ENCODE data around the gene COL5A1.
"Not testable (repeated sequence)": the region's sequence is repeated elsewhere in the genome, so short reads cannot be mapped to it uniquely, and the experiment has no call there.

COL5A1 gene

GRCh38 chr9:134658378-134658955 is 16.9 kb downstream of the COL5A1 start:
- Histone ChIP-seq H3K9me3 (ENCODE audit: control insufficient read depth, low read length) (no peaks in the 10 kb centered on the region), H3K36me3 (ENCODE audit: control insufficient read depth, insufficient read depth, low read length) (no peaks in the 10 kb centered on the region), H3K4me3 (ENCODE audit: low read length) (no peak overlapping the region), H3K4me1 (ENCODE audit: control insufficient read depth, insufficient read depth, low read length) (no peaks in the 10 kb centered on the region), H3K9ac (ENCODE audit: low read length) (no peak overlapping the region), H3K27me3 (ENCODE audit: control insufficient read depth, insufficient read depth, low read length) (no peaks in the 10 kb centered on the region)

GRCh38 chr9:134659688-134660131 is 18.1 kb downstream of the COL5A1 start:
- no peaks in the 10 kb centered on the region for H3K27me3 ChIP-seq (ENCODE audit: control insufficient read depth, insufficient read depth, low read length)
- H3K9ac ChIP-seq (ENCODE audit: low read length), result no peak overlapping the region
- no peak overlapping the region for H3K4me3 ChIP-seq (ENCODE audit: low read length)
- H3K36me3 ChIP-seq (ENCODE audit: control insufficient read depth, insufficient read depth, low read length), result no peaks in the 10 kb centered on the region
- no peaks in the 10 kb centered on the region for H3K9me3 ChIP-seq (ENCODE audit: control insufficient read depth, low read length)
- H3K4me1 ChIP-seq (ENCODE audit: control insufficient read depth, insufficient read depth, low read length), result no peaks in the 10 kb centered on the region

- H3K4me1 ChIP-seq (ENCODE audit: control insufficient read depth, insufficient read depth, low read length), result no peaks in the 10 kb centered on the region
- H3K9me3 ChIP-seq (ENCODE audit: control insufficient read depth, low read length), result no peaks in the 10 kb centered on the region
- no peaks in the 10 kb centered on the region for H3K36me3 ChIP-seq (ENCODE audit: control insufficient read depth, insufficient read depth, low read length)
- no peak overlapping the region for H3K9ac ChIP-seq (ENCODE audit: low read length)
- H3K27me3 ChIP-seq (ENCODE audit: control insufficient read depth, insufficient read depth, low read length), result no peaks in the 10 kb centered on the region
- no peak overlapping the region for H3K4me3 ChIP-seq (ENCODE audit: low read length)
Measured at GRCh38 chr9:134660407-134660806, 18.8 kb downstream of the COL5A1 start.

GRCh38 chr9:134661299-134661698 is 19.7 kb downstream of the COL5A1 start:
- Histone ChIP-seq H3K4me1 (ENCODE audit: control insufficient read depth, insufficient read depth, low read length) (no peaks in the 10 kb centered on the region), H3K9me3 (ENCODE audit: control insufficient read depth, low read length) (no peaks in the 10 kb centered on the region), H3K27me3 (ENCODE audit: control insufficient read depth, insufficient read depth, low read length) (no peaks in the 10 kb centered on the region), H3K4me3 (ENCODE audit: low read length) (no peak overlapping the region), H3K9ac (ENCODE audit: low read length) (no peak overlapping the region), H3K36me3 (ENCODE audit: control insufficient read depth, insufficient read depth, low read length) (no peaks in the 10 kb centered on the region)

- H3K4me3 ChIP-seq (ENCODE audit: low read length), result no peak overlapping the region
- H3K36me3 ChIP-seq (ENCODE audit: control insufficient read depth, insufficient read depth, low read length), result no peaks in the 10 kb centered on the region
- no peaks in the 10 kb centered on the region for H3K4me1 ChIP-seq (ENCODE audit: control insufficient read depth, insufficient read depth, low read length)
- H3K9ac ChIP-seq (ENCODE audit: low read length), result no peak overlapping the region
- H3K27me3 ChIP-seq (ENCODE audit: control insufficient read depth, insufficient read depth, low read length), result no peaks in the 10 kb centered on the region
- no peaks in the 10 kb centered on the region for H3K9me3 ChIP-seq (ENCODE audit: control insufficient read depth, low read length)
Measured at GRCh38 chr9:134661791-134662142, 20.2 kb downstream of the COL5A1 start.

- H3K4me1 ChIP-seq (ENCODE audit: control insufficient read depth, insufficient read depth, low read length), result no peaks in the 10 kb centered on the region
- H3K36me3 ChIP-seq (ENCODE audit: control insufficient read depth, insufficient read depth, low read length), result no peaks in the 10 kb centered on the region
- no peak overlapping the region for H3K9ac ChIP-seq (ENCODE audit: low read length)
- H3K4me3 ChIP-seq (ENCODE audit: low read length), result no peak overlapping the region
- H3K27me3 ChIP-seq (ENCODE audit: control insufficient read depth, insufficient read depth, low read length), result no peaks in the 10 kb centered on the region
- no peaks in the 10 kb centered on the region for H3K9me3 ChIP-seq (ENCODE audit: control insufficient read depth, low read length)
Measured at GRCh38 chr9:134662143-134662876, 20.7 kb downstream of the COL5A1 start.

GRCh38 chr9:134663084-134663483 is 21.5 kb downstream of the COL5A1 start:
- Histone ChIP-seq H3K9ac (ENCODE audit: low read length) (no peak overlapping the region), H3K36me3 (ENCODE audit: control insufficient read depth, insufficient read depth, low read length) (no peaks in the 10 kb centered on the region), H3K4me3 (ENCODE audit: low read length) (no peak overlapping the region), H3K4me1 (ENCODE audit: control insufficient read depth, insufficient read depth, low read length) (no peaks in the 10 kb centered on the region), H3K27me3 (ENCODE audit: control insufficient read depth, insufficient read depth, low read length) (no peaks in the 10 kb centered on the region), H3K9me3 (ENCODE audit: control insufficient read depth, low read length) (no peaks in the 10 kb centered on the region)

- Histone ChIP-seq H3K4me3 (ENCODE audit: low read length) (no peak overlapping the region), H3K9me3 (ENCODE audit: control insufficient read depth, low read length) (no peaks in the 10 kb centered on the region), H3K36me3 (ENCODE audit: control insufficient read depth, insufficient read depth, low read length) (no peaks in the 10 kb centered on the region), H3K27me3 (ENCODE audit: control insufficient read depth, insufficient read depth, low read length) (no peaks in the 10 kb centered on the region), H3K9ac (ENCODE audit: low read length) (no peak overlapping the region), H3K4me1 (ENCODE audit: control insufficient read depth, insufficient read depth, low read length) (no peaks in the 10 kb centered on the region)
Measured at GRCh38 chr9:134663753-134664415, 22.3 kb downstream of the COL5A1 start.

GRCh38 chr9:134664446-134664845 is 22.8 kb downstream of the COL5A1 start:
- Histone ChIP-seq H3K36me3 (ENCODE audit: control insufficient read depth, insufficient read depth, low read length) (no peaks in the 10 kb centered on the region), H3K4me1 (ENCODE audit: control insufficient read depth, insufficient read depth, low read length) (no peaks in the 10 kb centered on the region), H3K27me3 (ENCODE audit: control insufficient read depth, insufficient read depth, low read length) (no peaks in the 10 kb centered on the region), H3K9me3 (ENCODE audit: control insufficient read depth, low read length) (no peaks in the 10 kb centered on the region), H3K4me3 (ENCODE audit: low read length) (no peak overlapping the region), H3K9ac (ENCODE audit: low read length) (no peak overlapping the region)

- Histone ChIP-seq H3K9ac (ENCODE audit: low read length) (no peak overlapping the region), H3K4me3 (ENCODE audit: low read length) (no peak overlapping the region), H3K27me3 (ENCODE audit: control insufficient read depth, insufficient read depth, low read length) (no peaks in the 10 kb centered on the region), H3K36me3 (ENCODE audit: control insufficient read depth, insufficient read depth, low read length) (no peaks in the 10 kb centered on the region), H3K4me1 (ENCODE audit: control insufficient read depth, insufficient read depth, low read length) (no peaks in the 10 kb centered on the region), H3K9me3 (ENCODE audit: control insufficient read depth, low read length) (no peaks in the 10 kb centered on the region)
Measured at GRCh38 chr9:134666208-134666607, 24.6 kb downstream of the COL5A1 start.

- no peaks in the 10 kb centered on the region for H3K36me3 ChIP-seq (ENCODE audit: control insufficient read depth, insufficient read depth, low read length)
- no peak overlapping the region for H3K9ac ChIP-seq (ENCODE audit: low read length)
- no peak overlapping the region for H3K4me3 ChIP-seq (ENCODE audit: low read length)
- H3K9me3 ChIP-seq (ENCODE audit: control insufficient read depth, low read length), result no peaks in the 10 kb centered on the region
- H3K4me1 ChIP-seq (ENCODE audit: control insufficient read depth, insufficient read depth, low read length), result no peaks in the 10 kb centered on the region
- H3K27me3 ChIP-seq (ENCODE audit: control insufficient read depth, insufficient read depth, low read length), result no peaks in the 10 kb centered on the region
Measured at GRCh38 chr9:134666831-134667230, 25.2 kb downstream of the COL5A1 start.

GRCh38 chr9:134668977-134669376 is 27.4 kb downstream of the COL5A1 start:
- not testable (repeated sequence) for H3K9me3 ChIP-seq (ENCODE audit: control insufficient read depth, low read length); H3K4me1 ChIP-seq (ENCODE audit: control insufficient read depth, insufficient read depth, low read length)

More at GRCh38 chr9:134668977-134669376, 27.4 kb downstream of the COL5A1 start:
- not testable (repeated sequence) for H3K9ac ChIP-seq (ENCODE audit: low read length); H3K36me3 ChIP-seq (ENCODE audit: control insufficient read depth, insufficient read depth, low read length); H3K4me3 ChIP-seq (ENCODE audit: low read length); H3K27me3 ChIP-seq (ENCODE audit: control insufficient read depth, insufficient read depth, low read length)

All from mucosa of stomach (tissue), 1 donor.